Tibial nerve (tissue), 3 donors: Measurements from ENCODE around the gene HSPH1.

Experiments used
- CTCF ChIP-seq, 5 experiments: fragments of 200-600 bp in 3 of 5; fragments of 450-650 bp in 2 of 5; sonication (generic) in 3 of 5; IDR thresholded peaks; one replicate each; pipeline ENCODE4 v1.5.1; 2016 to 2019; ENCODE audit warnings: antibody characterized with exemption in 5 of 5, mild to moderate bottlenecking in 3 of 5, moderate library complexity in 2 of 5
- POLR2A ChIP-seq, 2 donors: fragments of 450-650 bp; IDR thresholded peaks; one replicate each; pipeline ENCODE4 v1.6.1; 2017; ENCODE audit warnings: antibody characterized with exemption in 2 of 2, mild to moderate bottlenecking in 2 of 2, moderate library complexity in 2 of 2

- TF ChIP-seq CTCF (IDR thresholded peaks at IDR 0.05) (no peak), POLR2A (IDR thresholded peaks at IDR 0.05) (no peak)
Measured at GRCh38 chr13:31195616-31196015, 33.9 kb upstream of the HSPH1 start.
